ENCODE data around the gene CARNS1. TPM values are rescaled to one million over a fixed set of nuclear protein-coding genes. Genes with fewer than 3 reads are reported as not detected.

The CARNS1 gene
- total and polyA plus RNA-seq, 2 of the 13 experiments (the other 11 are each of a cell fraction or from before 2014, with no cell fraction given) = not detected

DNA sequence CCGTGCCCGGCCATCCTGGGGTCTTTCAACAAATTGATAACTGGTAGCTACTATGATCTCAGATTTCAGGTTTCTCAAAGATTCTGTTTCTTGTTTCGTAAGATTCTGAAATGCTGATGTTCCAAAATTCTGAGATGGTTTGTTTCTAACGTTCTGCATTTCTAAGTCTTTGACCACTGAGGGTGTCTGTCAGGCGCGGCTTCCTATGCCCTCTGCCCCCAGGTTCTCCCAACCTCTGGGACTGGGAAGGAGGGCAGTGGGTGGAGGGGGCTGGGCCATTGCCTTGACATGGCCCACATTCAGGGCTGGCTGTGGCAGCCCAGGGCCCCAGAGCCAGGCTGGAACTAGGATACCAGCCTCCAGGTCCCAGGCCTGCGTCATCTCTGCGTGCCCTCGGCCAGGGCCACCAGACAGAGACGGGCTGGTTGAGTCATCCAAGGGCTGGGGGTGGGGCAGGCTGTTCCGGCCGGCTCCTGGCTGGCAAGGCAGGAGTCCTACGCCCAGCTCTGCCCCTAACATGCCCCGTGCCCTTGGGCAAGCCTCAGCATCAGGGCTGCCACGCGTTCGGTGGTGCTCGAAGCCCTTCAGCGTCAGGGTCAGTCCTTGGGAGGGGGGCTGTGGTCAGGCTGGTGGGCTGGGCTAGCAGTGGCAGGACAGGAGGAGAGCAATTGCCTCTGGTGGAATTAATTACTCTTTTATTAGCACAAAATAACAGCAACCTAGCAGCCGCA, 48.4 kb downstream of the CARNS1 start (continued):
- TF ChIP-seq, protein P1, sequence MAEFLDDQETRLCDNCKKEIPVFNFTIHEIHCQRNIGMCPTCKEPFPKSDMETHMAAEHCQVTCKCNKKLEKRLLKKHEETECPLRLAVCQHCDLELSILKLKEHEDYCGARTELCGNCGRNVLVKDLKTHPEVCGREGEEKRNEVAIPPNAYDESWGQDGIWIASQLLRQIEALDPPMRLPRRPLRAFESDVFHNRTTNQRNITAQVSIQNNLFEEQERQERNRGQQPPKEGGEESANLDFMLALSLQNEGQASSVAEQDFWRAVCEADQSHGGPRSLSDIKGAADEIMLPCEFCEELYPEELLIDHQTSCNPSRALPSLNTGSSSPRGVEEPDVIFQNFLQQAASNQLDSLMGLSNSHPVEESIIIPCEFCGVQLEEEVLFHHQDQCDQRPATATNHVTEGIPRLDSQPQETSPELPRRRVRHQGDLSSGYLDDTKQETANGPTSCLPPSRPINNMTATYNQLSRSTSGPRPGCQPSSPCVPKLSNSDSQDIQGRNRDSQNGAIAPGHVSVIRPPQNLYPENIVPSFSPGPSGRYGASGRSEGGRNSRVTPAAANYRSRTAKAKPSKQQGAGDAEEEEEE (CRISPR knock-in tag; IDR thresholded peaks at IDR 0.05; ENCODE audit: borderline replicate concordance) = peak; percentile 64; the same call in 1 of the 2 replicates
- TF ChIP-seq ARHGAP35 (CRISPR knock-in tag; IDR thresholded peaks at IDR 0.05; ENCODE audit: borderline replicate concordance) = 0 out of 2 replicates have a peak, but pooled peaks have one; percentile 22
- peak; percentile 56 for TF ChIP-seq AGO1 (IDR thresholded peaks at IDR 0.05; ENCODE audit: low read depth, low read length, poor library complexity, severe bottlenecking)
- TF ChIP-seq, protein P2, sequence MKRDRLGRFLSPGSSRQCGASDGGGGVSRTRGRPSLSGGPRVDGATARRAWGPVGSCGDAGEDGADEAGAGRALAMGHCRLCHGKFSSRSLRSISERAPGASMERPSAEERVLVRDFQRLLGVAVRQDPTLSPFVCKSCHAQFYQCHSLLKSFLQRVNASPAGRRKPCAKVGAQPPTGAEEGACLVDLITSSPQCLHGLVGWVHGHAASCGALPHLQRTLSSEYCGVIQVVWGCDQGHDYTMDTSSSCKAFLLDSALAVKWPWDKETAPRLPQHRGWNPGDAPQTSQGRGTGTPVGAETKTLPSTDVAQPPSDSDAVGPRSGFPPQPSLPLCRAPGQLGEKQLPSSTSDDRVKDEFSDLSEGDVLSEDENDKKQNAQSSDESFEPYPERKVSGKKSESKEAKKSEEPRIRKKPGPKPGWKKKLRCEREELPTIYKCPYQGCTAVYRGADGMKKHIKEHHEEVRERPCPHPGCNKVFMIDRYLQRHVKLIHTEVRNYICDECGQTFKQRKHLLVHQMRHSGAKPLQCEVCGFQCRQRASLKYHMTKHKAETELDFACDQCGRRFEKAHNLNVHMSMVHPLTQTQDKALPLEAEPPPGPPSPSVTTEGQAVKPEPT (CRISPR knock-in tag; IDR thresholded peaks at IDR 0.05; ENCODE audit: low read depth) = no peak
- TF ChIP-seq XBP1 (CRISPR knock-in tag; IDR thresholded peaks at IDR 0.05) = no peak
- TF ChIP-seq, protein P3, sequence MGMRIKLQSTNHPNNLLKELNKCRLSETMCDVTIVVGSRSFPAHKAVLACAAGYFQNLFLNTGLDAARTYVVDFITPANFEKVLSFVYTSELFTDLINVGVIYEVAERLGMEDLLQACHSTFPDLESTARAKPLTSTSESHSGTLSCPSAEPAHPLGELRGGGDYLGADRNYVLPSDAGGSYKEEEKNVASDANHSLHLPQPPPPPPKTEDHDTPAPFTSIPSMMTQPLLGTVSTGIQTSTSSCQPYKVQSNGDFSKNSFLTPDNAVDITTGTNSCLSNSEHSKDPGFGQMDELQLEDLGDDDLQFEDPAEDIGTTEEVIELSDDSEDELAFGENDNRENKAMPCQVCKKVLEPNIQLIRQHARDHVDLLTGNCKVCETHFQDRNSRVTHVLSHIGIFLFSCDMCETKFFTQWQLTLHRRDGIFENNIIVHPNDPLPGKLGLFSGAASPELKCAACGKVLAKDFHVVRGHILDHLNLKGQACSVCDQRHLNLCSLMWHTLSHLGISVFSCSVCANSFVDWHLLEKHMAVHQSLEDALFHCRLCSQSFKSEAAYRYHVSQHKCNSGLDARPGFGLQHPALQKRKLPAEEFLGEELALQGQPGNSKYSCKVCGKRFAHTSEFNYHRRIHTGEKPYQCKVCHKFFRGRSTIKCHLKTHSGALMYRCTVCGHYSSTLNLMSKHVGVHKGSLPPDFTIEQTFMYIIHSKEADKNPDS (CRISPR knock-in tag; IDR thresholded peaks at IDR 0.05) = no peak
- TF ChIP-seq, protein P4, sequence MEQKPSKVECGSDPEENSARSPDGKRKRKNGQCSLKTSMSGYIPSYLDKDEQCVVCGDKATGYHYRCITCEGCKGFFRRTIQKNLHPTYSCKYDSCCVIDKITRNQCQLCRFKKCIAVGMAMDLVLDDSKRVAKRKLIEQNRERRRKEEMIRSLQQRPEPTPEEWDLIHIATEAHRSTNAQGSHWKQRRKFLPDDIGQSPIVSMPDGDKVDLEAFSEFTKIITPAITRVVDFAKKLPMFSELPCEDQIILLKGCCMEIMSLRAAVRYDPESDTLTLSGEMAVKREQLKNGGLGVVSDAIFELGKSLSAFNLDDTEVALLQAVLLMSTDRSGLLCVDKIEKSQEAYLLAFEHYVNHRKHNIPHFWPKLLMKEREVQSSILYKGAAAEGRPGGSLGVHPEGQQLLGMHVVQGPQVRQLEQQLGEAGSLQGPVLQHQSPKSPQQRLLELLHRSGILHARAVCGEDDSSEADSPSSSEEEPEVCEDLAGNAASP (CRISPR knock-in tag; IDR thresholded peaks at IDR 0.05; ENCODE audit: borderline replicate concordance) = no peak
- TF ChIP-seq FOXP1 (IDR thresholded peaks at IDR 0.05) = no peak
- TF ChIP-seq FOXP1 (CRISPR knock-in tag; IDR thresholded peaks at IDR 0.05) = no peak
- no peak for TF ChIP-seq ZNF441 (CRISPR knock-in tag; IDR thresholded peaks at IDR 0.05; ENCODE audit: borderline replicate concordance)
- TF ChIP-seq ZNF143 (CRISPR knock-in tag; IDR thresholded peaks at IDR 0.05) = no peak
- TF ChIP-seq SRF (IDR thresholded peaks at IDR 0.05; ENCODE audit: low read depth, low read length) = no peak
- TF ChIP-seq ELF4 (CRISPR knock-in tag; IDR thresholded peaks at IDR 0.05; ENCODE audit: borderline replicate concordance) = no peak
- no peak for TF ChIP-seq SNAPC2 (CRISPR knock-in tag; IDR thresholded peaks at IDR 0.05)
- TF ChIP-seq RBM39 (IDR thresholded peaks at IDR 0.05; ENCODE audit: low read depth, low read length, poor library complexity, severe bottlenecking) = peak; percentile 83
- TF ChIP-seq, protein P5, sequence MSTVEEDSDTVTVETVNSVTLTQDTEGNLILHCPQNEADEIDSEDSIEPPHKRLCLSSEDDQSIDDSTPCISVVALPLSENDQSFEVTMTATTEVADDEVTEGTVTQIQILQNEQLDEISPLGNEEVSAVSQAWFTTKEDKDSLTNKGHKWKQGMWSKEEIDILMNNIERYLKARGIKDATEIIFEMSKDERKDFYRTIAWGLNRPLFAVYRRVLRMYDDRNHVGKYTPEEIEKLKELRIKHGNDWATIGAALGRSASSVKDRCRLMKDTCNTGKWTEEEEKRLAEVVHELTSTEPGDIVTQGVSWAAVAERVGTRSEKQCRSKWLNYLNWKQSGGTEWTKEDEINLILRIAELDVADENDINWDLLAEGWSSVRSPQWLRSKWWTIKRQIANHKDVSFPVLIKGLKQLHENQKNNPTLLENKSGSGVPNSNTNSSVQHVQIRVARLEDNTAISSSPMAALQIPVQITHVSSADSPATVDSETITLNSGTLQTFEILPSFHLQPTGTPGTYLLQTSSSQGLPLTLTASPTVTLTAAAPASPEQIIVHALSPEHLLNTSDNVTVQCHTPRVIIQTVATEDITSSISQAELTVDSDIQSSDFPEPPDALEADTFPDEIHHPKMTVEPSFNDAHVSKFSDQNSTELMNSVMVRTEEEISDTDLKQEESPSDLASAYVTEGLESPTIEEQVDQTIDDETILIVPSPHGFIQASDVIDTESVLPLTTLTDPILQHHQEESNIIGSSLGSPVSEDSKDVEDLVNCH (CRISPR knock-in tag; IDR thresholded peaks at IDR 0.05) = no peak
- TF ChIP-seq PRMT3 (CRISPR knock-in tag; IDR thresholded peaks at IDR 0.05; ENCODE audit: borderline replicate concordance, low read depth) = no peak
